NT2/D1 (cell line): ENCODE measurements around the gene SEMA3B.

Source experiments
- DNase-seq: peaks from one replicate; pipeline ENCODE4 v3.0.0-alpha.2; 2011; ENCODE audit warnings: low read depth, low spot score
- H3K27me3 ChIP-seq: 2 replicates; pipeline ENCODE4 v1.6.0; 2011; ENCODE audit warnings: mild to moderate bottlenecking; ENCODE audit not compliant: insufficient read length, insufficient read depth
- H3K36me3 ChIP-seq: 2 replicates; pipeline ENCODE4 v1.6.1; 2011; ENCODE audit warnings: mild to moderate bottlenecking, low read length, mixed read lengths; ENCODE audit not compliant: insufficient read depth, insufficient read length
- H3K4me1 ChIP-seq: 2 replicates; pipeline ENCODE4 v1.5.1; 2011; ENCODE audit not compliant: insufficient read depth, insufficient read length
- H3K4me3 ChIP-seq: 2 replicates; pipeline ENCODE4 v1.5.1; 2011; ENCODE audit warnings: low read depth; ENCODE audit not compliant: insufficient read length
- H3K9ac ChIP-seq: 2 replicates; pipeline ENCODE4 v1.6.0; 2011; ENCODE audit warnings: low read depth; ENCODE audit not compliant: insufficient read length
- H3K9me3 ChIP-seq: 2 replicates; pipeline ENCODE4 v1.5.1; 2011; ENCODE audit warnings: mild to moderate bottlenecking, low read length; ENCODE audit not compliant: insufficient read depth
- SUZ12 ChIP-seq: IDR thresholded peaks from 2 replicates; pipeline ENCODE4 v1.6.1; 2011; ENCODE audit not compliant: insufficient read length, insufficient read depth; ENCODE audit errors: extremely low read depth
- YY1 ChIP-seq: IDR thresholded peaks from 2 replicates; pipeline ENCODE4 v1.6.1; 2011; ENCODE audit not compliant: insufficient read length, insufficient read depth
- ZNF274 ChIP-seq: IDR thresholded peaks from 2 replicates; pipeline ENCODE4 v1.6.1; 2011; ENCODE audit warnings: mild to moderate bottlenecking, low read depth, low read length

SEMA3B gene

DNA sequence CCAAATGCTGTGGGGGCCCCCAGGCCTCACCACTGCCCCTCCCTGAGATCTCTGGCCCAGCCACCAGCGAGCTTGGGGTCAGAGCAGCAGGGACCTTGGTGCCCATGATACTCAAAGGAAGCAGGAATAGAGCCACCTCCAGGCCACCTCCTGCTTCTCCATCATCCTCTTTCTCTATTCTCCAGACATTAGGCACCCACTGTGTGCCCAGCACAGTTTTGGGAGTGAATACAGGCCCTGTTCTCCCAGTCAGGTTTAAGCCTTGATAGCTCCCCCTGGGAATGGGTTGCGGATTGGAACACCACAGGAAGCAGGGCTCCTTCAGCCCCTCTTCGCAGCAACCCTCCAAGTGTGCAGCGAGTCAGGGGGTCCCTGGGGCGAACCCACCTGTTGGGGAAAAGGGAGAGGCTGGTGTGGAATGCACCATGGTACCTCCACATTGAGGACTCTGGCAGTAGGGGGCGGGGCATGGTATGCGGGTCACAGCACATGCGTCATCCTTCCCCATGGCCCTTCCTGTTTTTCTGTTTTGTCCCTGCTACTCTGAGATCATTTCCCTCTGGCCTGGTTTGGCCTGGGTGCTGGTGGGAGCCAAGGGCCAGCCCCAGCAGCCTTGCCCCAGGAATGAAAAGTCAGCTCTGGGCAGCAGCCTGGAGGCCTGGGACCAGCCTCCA lies 14.2 kb upstream of the SEMA3B start:
- no peaks in the 10 kb centered on the region for H3K27me3 ChIP-seq
- peaks cover 49% of the 10 kb centered on the region for H3K4me1 ChIP-seq
- DNase-seq = no peak
- no peaks in the 10 kb centered on the region for H3K9me3 ChIP-seq
- no peak overlapping the region for H3K4me3 ChIP-seq
- H3K36me3 ChIP-seq = peaks cover 93% of the 10 kb centered on the region
- TF ChIP-seq ZNF274 (no peak), SUZ12 (no peak), YY1 (no peak)
- no peak overlapping the region for H3K9ac ChIP-seq

DNA sequence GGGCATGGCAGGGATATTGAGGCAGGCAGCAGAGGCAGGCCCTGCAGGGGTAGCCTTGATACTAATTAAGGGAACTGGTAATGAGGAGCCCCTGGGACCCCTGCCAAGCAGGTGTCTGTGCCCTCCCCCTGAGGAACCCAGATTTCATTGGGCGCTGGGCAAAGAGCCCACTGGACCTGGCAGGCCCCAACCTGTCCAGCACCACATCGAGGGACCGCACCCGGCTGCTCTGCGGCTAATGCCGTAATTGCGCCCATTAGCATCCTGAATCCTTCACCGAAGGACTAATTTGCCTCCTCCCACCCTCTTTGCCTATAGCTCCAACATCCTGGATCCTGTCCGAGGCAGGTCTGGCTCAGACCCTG lies 13.7 kb upstream of the SEMA3B start:
- no peak for DNase-seq
- H3K27me3 ChIP-seq = no peaks in the 10 kb centered on the region
- no peak for TF ChIP-seq ZNF274
- no peak for TF ChIP-seq YY1
- TF ChIP-seq SUZ12 = no peak
- H3K9ac ChIP-seq = no peak overlapping the region
- H3K4me3 ChIP-seq = no peak overlapping the region
- H3K9me3 ChIP-seq = no peaks in the 10 kb centered on the region
- peaks cover 88% of the 10 kb centered on the region for H3K36me3 ChIP-seq
- peaks cover 48% of the 10 kb centered on the region for H3K4me1 ChIP-seq

DNA sequence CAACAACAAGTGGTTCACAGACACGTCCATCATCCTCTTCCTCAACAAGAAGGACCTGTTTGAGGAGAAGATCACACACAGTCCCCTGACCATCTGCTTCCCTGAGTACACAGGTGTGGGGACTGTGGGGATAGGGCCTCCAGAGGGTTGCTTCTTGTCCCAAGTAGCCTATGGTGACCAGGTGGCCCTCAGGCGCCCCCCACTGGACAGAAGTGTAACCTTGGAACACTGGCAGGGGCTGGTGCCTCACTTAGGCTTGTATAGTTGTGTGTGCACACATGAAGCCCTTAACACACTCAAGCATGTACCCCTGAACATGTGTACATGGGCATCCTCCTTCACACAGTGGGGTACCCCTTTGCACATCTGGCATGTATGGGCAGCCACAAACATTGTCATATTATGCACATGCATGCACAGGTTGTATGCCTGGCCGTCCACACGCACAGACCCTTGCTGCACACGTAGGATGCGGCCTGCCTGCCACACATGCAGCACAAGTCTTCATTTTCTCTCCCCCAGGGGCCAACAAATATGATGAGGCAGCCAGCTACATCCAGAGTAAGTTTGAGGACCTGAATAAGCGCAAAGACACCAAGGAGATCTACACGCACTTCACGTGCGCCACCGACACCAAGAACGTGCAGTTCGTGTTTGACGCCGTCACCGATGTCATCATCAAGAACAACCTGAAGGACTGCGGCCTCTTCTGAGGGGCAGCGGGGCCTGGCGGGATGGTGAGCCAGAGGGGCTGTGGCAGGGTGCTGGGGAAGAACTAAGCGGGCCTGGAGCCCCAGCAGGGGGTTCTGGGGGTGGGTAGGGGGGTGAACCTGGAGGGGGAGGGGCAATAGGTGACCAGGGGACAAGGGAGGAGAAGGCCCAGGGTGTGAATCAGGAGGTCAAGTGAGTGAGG lies 11.7 kb upstream of the SEMA3B start:
- DNase-seq = no peak
- TF ChIP-seq SUZ12 (no peak), YY1 (no peak), ZNF274 (no peak)
- no peaks in the 10 kb centered on the region for H3K9me3 ChIP-seq
- peaks cover 48% of the 10 kb centered on the region for H3K4me1 ChIP-seq
- no peaks in the 10 kb centered on the region for H3K27me3 ChIP-seq
- H3K4me3 ChIP-seq = no peak overlapping the region
- peaks cover 71% of the 10 kb centered on the region for H3K36me3 ChIP-seq
- H3K9ac ChIP-seq = peak overlapping the region; percentile 52

DNA sequence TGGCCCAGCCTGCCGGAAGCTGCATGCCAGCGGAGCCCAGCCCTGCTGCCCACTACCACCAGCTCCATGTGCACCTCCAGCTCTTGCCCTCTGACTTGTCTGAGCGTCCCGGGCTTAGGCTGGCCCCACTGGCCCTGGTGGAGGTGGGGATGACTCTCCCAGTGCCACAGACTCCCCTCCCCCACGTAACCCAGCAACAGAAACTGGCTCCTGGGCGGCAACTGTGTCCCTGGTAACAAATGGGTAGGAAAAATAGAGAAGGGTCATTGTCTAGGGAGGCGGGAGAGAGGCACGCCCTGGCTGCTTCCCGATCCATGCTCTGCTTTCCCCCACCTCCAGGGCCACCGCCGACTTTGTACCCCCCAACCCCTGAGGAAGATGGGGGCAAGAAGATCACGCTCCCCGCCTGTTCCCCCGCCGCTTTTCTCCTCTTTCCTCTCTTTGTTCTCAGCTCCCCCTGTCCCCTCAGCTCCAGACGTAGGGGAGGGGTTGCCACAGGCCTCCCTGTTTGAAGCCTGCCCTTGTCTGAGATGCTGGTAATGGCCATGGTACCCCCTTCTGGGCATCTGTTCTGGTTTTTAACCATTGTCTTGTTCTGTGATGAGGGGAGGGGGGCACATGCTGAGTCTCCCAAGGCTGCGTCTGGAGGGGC lies 10.8 kb upstream of the SEMA3B start:
- Histone ChIP-seq H3K4me1 (peaks cover 50% of the 10 kb centered on the region), H3K9ac (peak overlapping the region; percentile 6), H3K9me3 (no peaks in the 10 kb centered on the region), H3K4me3 (no peak overlapping the region), H3K27me3 (no peaks in the 10 kb centered on the region), H3K36me3 (peaks cover 63% of the 10 kb centered on the region)
- no peak for DNase-seq
- no peak for TF ChIP-seq ZNF274

DNA sequence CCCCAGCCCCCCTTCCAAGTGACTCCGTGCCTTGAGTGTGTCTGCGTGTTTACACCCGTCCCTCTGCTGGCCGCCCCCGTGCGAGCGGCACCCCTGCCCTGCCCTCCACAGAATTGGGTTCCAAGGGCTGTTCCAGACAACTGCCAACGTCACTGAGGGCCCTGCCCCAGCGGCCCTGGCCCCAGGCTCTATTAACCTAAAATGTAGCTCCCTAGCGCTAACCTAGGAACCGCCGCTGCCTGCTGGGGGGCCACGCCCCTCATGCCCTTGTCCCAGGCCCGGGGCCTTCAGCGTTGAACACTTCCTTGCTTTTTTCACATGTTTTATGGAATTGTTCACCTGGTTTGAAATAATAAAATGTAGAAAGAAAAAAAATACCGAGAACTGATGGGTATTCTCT lies 10.0 kb upstream of the SEMA3B start:
- Histone ChIP-seq H3K36me3 (peaks cover 57% of the 10 kb centered on the region), H3K27me3 (no peaks in the 10 kb centered on the region), H3K4me1 (peaks cover 50% of the 10 kb centered on the region), H3K9ac (no peak overlapping the region), H3K9me3 (no peaks in the 10 kb centered on the region), H3K4me3 (no peak overlapping the region)
- DNase-seq = no peak
- no peak for TF ChIP-seq YY1

DNA sequence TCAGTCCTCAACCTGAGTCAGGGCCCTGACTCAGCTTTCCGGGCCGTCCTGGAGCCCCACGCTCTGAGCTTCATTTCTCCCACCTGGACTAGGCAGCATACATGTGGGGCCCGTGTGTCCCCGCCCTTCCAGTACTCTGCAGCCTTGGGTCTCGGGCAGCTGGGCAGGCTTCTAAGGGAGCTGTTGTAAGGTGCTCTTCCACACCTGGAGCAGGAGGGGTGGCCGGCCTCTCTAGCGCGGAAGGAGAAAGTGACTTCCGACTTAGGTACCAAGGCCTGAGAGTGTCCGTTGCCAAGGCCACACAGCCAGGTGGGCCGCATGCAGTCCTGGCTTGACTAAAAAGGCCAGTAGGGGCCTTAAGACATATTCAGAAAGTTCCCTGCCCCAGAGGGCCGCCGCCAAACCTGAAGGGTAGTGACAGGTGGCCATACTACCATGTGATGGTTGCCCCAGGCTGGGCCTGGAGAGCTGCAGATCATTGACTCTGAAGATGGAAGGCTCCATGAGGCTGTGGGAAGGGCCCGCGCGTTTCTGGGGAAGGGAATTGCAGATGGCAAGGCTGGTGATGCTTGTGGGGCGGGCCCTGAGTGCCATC lies 9.4 kb upstream of the SEMA3B start:
- Histone ChIP-seq H3K9me3 (no peaks in the 10 kb centered on the region), H3K36me3 (peaks cover 52% of the 10 kb centered on the region), H3K9ac (peak overlapping the region; percentile 36), H3K4me1 (peaks cover 52% of the 10 kb centered on the region), H3K27me3 (no peaks in the 10 kb centered on the region), H3K4me3 (peak overlapping the region; percentile 45)
- TF ChIP-seq ZNF274 = no peak
- no peak for DNase-seq
